Hypothalamus (tissue), 51 donors: Measurements from ENCODE around the gene THSD4.

ENCODE experiments used
- DNase-seq, 51 donors: peaks; one replicate each; lab custom pipeline; 2025; lab: John Stamatoyannopoulos, UW

THSD4 gene

DNA sequence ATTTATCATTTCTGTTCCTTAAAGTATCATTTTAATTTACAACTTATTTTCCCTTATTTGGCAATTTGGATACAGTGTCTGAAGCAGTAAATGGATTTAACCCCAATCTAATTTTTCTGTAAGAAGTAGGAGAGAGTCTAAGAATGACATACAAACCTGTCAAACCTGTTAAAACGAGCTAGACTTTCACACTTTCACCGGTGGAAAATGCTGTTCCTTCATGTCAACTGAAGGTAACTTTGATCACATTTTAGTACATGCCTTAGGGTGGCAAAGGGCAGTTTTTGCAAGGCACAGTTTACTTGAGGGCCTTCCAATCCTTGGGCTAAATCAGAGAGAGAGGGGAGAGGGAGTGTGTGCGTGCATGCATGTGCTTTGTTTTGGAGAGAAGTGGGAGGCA is 221.4 kb downstream of the THSD4 start:
- no peak for DNase-seq

DNA sequence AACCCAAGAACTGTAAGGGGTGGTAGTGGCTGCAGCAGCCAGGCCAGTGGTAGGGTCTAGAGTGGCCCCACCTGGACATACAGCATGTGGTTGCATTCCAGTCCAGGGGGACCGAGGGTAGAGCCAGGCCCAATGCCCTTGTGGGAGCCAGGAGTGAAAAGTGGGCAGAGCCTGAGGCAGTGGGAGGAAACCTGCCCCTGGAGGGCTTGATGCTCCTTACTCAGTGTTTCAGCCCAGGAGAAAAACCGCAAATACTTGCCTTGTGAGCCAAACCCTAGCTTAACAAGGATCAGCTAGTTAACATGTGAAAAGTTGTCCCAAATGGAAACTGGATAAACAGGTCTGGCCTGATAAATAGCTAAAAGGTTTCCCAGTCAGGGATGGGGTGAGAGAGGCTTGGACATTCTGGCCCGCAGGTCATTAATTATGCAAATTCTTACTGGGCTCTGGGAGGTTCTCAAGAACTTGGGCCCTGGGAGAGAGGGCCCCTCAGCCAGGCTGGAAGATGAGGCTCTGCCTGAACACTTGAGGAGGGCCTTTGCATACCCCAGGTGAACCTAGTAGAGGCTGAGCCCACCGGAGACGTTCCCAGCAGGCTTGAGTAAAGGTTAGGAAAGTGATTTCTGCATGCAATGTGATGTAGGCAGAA is 222.1 kb downstream of the THSD4 start:
- DNase-seq, result no peak

DNA sequence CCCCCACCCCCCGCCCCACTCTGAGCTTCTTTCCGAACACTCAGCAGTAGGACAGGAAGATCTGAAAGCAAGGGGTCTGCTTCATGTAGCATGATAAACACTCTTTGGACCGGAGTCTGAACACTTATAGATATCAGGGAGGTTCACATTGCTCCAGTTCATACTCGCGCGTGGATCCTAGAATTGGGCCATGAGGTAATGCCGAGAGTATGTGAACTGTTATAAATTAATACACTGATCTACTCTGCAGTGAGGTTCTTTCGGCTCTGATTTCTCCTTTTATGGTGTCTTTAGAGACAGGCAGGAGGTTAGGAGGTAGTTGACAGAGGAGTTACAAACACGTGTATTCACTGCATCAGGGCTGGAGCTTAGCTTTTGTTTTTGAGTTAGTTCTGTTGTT is 223.0 kb downstream of the THSD4 start:
- no peak for DNase-seq

DNA sequence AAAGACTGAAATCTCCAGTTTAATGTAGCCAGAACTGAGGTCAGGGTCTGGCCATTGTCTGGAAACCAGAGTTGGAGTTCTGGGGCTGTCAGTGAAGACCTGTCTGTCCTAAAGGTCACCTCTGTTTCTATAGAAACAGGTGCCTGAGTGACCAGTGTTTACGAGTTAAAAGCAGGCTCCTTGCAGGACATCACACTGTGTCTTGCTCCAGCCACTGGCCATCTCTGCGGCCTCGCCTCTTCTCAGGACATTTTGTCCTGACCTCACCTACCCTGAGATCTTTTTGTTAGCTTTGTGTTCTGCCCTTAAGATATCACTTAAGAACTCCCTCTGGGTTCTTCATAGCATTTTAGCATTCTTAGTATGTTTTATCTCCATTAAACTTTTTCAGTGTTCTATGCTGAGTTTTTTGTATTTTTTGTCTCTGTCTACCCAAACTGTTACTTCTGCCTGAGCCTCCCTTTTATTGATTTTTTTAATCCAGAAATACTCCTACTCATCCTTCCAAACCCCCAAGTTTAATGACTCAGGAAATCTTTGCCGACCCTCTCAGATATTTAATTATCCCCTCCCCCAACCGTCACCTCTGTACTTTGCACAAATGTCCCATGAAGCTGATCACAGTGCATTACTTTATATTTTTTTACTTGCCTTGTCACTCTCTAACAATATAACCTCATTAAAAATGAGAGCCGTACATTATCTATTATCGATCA is 223.7 kb downstream of the THSD4 start:
- DNase-seq, result no peak

DNA sequence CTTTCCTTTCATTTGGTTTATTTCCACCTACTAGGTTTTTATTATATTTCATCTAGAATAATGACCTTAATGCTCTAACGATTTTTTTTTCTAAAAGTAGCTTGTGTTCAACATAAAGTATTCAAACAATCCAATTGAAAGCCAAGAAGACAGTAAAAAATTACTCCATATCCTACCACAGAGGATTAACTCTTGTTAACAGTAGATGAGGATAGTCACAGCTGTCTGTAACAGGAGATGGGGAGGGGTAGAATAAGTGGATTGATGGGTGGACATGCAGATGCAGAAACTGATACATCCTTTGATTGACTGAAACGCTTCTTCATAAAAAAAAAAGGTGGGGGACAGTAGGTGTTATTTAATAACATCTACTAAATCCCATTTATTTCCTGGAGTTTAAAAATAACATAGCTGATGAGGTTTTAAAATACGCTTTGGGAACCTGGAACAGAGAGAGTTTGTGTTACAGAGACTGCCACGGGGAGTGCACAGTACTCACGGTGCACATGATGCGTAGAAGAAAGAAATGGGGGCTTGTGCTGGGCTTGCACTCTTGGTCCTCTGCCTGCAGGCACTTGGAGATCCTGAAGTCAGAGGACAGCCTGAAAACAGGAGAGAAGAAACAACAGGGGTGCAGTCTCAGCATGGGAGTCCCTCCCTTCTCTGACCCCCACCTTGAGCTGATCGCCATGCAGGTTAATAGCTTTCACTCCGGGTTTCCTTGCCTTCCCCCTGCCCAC is 226.7 kb downstream of the THSD4 start:
- DNase-seq, result no peak

DNA sequence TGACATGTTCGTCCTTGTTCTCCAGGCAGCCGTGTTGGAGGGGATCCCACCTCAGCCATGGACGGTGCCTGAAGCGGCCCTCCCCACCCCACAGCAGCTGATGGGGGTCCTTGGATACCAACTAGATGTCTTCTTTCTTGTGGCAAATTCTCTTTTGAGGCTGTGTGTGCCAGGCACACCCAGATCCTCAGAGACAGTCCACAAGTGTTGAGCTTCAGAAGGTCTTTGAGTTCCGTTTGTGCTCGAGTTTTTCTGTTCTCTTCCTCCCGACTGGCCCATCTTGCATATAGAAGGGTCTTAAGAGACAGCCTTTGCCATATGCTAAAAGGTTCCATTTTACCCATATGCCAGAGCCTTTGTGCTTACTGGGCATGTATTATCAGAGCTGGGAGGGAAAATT is 227.4 kb downstream of the THSD4 start:
- no peak for DNase-seq

DNA sequence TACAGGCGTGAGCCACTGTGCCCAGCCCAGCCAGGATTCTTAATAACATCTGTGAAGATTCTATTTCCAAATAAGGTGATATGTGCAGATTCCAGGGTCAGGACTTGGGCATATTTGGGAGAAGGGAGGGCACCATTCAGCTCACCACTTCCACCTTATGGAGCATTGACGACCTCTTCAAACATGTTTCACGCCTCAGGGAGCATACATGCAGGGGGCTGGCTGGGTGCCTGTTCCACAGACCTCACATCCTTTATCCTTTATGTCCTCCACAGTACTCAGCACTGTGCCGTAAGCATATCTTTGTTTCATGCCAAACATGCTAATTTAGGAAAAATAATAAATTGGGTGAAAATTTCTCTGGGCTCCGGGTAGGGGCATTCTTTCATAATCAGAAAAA is 229.0 kb downstream of the THSD4 start:
- no peak for DNase-seq

DNA sequence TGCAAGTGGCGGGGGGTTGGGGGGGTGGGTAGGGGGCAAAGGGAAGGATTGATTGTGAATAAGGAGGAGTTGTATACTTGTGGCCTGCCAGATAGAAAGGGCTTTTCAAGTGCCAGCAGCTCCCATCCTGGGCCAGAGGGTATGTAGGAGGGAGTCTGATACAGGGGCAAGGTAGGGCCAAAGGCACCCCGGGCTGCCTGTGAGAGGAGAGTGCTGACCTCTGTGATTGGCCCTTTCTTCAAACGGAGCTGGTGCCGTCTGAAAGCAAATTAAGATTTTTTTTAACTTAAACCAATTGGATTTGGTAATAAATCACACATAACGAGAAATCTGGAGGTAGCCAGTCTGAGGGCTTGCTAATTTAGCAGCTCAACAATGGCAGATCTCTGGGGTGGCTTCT is 229.9 kb downstream of the THSD4 start:
- DNase-seq, result no peak

DNA sequence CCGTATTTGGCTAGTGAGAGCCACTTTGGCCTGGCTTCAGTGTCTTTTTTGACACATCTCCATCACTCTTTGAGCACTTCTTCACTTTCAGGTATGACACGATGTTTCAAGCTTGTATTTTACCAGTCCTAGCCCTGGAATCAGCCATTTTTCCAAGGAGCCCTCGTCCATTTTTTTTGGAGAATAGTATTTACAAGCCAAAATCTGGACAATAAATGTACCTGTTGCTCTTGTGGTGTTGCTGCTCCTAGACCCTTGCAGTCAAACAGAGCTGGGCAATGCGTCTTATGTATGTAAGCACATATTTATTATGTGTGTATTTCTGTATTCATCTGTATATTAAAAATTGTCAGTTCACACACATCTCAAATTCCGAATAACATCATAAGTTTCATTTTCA is 231.2 kb downstream of the THSD4 start:
- no peak for DNase-seq

DNA sequence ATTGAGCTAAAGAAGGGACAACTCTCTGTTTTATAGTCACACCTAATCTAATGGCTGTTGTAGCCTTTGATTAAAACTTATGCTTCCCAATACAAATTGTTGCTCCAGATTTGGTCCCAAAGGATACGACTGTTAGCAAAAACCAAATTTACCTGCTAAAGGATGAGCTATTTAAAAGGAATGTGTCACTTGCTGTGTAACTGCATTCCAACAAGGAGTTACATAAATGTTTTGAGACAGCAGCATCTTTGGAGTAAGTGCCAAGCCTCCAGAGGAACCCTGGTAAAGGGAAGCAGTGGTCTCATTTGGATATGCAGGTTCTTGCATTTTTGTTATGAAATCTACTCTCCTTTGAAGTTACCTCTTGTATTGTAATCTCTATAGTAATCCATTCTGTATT is 233.3 kb downstream of the THSD4 start:
- DNase-seq, result no peak

DNA sequence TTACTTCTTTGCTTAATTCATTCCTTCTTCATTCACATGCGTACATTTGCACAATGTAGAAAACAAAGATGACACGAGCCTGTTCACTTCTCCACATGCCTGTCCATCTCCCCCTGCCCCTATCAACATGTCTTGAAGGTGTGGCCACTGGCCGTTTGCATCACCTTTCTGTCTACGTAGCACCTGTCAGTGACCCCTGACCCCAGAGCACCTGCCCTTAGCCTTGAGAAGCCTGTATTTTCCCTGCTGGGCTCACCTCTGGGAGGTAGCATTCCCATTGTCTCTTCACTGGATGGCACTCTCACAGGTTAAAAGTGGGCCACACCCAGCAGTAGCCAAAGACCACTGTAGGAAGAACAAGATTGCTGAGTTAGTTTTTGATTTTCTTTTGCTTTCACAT is 234.1 kb downstream of the THSD4 start:
- no peak for DNase-seq

DNA sequence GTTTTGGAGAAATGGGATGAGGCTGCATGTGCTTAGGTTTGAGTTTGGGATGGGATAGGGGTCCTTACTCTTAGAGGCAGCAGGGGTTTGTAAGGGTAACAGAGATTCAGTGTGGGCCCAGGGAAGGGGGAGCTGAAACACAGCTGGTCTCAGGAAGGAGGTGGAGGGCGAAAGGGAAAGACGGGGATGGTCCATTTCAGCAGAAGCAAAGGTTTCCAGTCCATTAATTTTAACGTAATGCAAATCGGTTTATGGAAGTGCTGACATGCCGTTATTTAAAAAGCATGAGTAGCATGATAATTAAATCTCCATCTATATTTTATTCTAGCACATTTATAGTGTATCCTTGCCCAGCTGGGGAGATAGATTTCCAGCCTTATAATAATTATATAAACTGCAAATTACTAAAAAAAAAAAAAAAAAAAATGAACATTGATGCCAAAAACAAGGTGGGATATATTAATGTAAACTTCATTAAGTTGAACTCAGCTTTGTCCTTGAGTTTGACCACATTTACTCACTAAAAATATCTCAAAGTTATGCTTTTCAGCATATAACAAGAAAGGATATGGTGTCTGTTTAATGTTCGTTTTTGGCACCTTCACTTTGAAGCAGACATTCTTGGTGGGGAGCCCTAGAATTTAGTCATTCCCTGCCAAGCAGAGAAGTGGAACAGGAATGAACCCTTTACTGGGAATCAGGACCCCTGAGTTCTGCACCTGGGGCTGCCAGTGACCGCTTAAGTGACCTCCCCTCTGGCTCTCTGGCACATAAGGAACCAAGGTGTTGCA is 234.7 kb downstream of the THSD4 start:
- no peak for DNase-seq

DNA sequence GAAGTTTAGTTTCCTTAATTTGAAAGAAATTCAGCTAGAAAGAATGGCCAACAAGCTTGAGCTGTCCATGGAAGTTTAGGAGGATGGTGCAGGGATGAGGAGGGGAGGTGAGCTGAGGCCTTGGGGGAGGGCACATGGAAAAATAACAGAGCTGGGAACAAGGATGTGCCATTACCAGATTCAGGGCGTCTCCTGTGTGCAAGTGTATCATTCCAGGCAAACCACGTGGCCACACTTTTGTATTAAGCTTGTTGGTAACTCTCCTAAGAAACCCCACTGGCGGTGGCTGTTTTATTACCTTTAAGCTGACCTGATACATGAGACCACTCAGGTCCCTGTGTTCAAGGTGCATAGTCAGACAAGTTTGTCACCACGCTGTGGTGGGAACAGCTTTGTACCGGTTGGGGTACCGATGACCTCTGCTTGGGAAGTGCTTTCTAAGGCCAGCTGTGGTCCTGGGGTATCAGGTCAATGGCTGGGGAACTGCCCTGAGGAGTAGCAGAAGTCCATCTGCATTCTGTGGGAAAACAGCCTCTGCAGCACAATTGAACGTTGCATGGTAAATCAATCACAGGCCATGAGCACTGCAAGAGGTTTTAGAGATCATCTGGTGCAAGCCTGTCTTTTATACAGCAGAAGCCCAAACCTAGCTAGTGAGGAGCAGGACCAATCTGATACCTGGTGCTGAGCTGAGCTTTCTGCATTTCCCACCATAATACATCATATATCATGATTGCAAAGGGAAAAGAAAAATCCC is 235.5 kb downstream of the THSD4 start:
- DNase-seq, result no peak

DNA sequence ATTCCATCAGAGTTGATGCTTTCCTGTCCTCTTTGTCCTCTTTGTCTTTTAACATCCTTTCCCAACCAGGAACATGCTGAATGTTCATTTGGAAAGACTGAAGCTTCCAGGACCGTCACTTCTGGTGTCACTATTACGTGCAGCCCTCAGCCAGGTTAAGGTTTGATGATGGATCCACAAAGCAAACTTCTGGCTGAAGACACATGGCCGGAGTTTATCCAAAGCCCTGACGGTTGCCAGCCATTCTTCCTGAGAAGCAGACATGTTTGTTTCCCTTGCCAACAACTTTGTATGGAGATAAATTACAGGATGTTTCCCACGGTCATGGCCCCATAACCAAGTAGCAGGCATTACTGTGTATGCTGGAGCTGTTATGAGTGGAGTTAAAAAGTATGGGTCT is 236.9 kb downstream of the THSD4 start:
- no peak for DNase-seq

DNA sequence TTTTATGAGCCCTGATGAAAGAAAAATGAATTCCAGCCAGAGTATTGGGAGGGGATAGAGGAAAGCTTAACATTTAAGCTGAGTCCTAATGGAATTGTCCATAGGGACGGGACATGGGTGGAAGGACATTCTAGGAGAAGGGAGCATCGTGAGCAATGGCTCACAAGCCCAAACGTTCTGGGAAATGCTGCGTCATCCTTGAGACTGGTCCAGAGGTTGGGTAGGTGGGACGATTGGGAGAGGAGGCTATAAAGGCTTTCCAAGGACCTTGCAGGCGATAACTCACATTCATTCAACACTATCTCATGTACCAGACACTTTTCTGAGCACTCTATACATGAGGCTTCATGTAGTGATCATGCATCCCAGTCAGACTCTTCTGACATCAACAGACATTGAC is 237.5 kb downstream of the THSD4 start:
- no peak for DNase-seq

DNA sequence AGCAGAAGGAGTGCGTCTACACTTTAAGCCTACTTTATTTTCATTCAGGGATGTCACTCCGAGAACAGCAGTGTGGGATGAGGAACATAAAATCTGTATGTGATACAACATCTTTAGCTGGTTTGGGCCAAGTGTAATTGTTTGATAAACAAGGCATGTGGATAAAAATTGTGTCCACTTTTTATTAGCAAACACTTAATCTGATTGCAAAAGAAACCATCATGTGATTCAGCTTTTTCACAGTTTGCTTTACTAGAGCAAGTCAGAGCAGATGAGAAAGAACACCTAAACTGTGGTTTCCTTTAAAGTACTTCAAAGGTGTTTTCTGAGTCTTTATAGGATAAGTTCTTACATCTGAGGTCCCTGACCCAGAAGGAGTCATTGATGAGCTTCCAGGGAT is 237.9 kb downstream of the THSD4 start:
- DNase-seq, result no peak

DNA sequence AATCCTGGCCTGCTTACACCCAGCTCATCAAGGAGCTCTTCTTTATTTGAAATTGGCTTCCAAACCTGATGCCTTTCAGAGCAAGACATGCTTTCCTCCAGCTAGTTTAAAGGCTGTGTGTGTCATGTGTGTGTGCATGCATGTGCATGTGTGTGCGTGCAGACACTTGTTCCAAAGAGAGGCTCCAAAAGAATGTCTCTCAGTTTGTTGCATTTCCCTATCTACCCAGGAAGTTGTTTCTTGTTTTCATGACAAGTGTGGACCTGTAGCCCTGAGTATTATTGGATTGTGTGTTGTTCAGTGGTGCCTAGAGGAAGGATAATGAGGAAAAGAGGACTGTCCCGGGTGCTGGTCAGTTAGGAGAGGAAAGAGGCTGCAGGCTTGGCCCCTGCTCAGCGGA is 240.0 kb downstream of the THSD4 start:
- no peak for DNase-seq

DNA sequence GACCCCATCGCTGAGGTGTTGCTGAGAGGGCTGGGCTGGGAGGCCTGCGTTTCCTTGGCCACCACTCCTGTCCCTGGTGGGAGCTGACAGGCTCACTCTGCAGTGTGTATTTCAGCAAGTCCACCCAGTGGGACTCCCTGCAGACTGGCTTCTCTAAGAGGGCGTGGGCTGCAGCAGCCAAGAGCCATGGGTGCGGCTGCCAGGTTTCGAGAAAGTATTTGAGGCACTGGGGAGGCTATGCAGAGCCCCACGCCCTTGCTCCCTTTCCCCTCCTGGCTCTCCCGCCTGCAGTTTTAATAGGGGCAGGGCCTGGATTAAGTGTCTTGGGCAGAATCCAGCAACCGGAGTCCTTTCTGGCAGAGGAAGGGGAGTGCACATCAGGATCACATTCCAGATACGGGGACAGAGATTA is 242.1 kb downstream of the THSD4 start:
- no peak for DNase-seq

DNA sequence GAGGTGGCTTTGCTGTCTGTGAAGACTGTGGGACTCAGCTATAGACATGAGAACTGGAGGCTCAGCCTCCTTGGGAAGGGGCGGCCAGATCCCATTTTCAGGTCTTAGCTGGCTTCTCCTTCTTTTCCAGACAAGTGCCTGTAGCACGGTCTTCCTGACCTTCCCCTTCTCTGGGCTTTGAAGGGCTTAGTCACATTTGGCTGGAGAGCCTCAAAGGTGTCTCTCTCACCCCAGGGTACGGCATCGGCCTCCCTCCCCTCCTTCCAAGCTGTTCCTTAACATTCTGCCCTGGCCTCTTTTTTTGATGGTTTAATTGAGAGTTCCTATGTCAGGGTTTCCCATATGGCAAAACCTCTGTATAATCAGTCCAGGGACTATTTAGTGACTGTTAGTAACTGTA is 242.7 kb downstream of the THSD4 start:
- no peak for DNase-seq

DNA sequence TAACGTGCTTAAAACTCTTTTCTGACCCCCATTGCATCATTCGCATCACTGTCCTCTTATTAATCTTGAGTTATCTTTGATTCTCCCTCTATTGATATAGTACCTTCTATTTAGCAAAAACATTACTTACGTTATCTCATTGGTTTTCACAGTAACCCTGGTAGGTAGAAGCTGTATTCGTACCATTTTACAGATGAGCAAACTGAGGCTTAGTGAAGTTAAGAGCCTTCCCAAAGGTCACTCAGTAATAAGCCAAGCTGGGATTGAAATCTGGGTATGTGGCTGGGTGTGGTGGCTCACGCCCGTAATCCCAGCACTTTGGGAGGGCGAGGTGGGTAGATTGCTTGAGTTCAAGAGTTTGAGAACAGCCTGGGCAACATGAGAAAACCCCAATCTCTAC is 244.0 kb downstream of the THSD4 start:
- no peak for DNase-seq

DNA sequence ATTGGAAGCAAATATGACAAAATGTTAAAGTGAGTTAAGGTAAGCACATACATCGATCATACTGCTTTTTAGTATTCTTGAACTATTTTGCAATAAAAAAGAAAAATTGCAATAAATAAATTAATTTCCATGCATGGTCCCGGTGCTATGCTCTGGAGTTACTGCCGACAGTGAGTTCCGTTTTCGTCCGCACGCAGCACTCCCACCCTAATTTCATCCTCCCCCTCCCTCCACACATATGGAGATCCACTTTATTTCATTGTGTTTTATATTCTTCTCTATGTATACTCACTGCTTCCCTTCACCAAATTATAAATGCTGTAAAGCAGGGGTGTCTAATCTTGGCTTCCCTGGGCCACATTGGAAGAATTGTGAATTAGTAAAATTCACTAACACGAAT is 247.3 kb downstream of the THSD4 start:
- DNase-seq, result no peak
